IMR-90 (cell line): ENCODE measurements around the gene CRCP. TPM values are rescaled to one million over a fixed set of nuclear protein-coding genes. Genes with fewer than 3 reads are reported as not detected.

Experiments
- ATAC-seq: fragments of 200-7000 bp; cut with Tn5 transposase; 2 replicates; pipeline ENCODE4 v1.9.1; 2020; ENCODE audit warnings: low read depth, mild to moderate bottlenecking, moderate library complexity
- BruUV-seq: library from RNA; stranded (reverse); fragments of 400-500 nt; replicated peaks from 2 replicates; lab custom pipeline; 2021; lab: Mats Ljungman, UMichigan
- CTCF ChIA-PET: fragments of 300-600 bp; formaldehyde crosslinking; extraction: SDS; loops from one replicate; lab custom pipeline; 2021; ENCODE audit warnings: antibody characterized with exemption; lab: Yijun Ruan, JAX
- POLR2A ChIA-PET: fragments of 300-600 bp; sonication (Branson Sonifier 250); formaldehyde crosslinking; loops from one replicate; lab custom pipeline; 2022; ENCODE audit warnings: antibody characterized with exemption; ENCODE audit not compliant: unreplicated experiment; lab: Charles Lee
- DNase-seq: peaks from one replicate; pipeline ENCODE4 v3.0.0; 2013
- H2AFZ ChIP-seq: replicated peaks from 2 replicates; pipeline ENCODE3; 2013; ENCODE audit warnings: low read length, mild to moderate bottlenecking; ENCODE audit not compliant: poor library complexity
- H2AK5ac ChIP-seq: 2 replicates; pipeline ENCODE4 v1.6.1; 2013; ENCODE audit warnings: low read depth, low read length, inconsistent platforms
- H2AK9ac ChIP-seq: replicated peaks from 2 replicates; pipeline ENCODE3; 2013; ENCODE audit warnings: mild to moderate bottlenecking, low read depth, low read length, moderate library complexity; ENCODE audit not compliant: poor library complexity
- H2BK120ac ChIP-seq: 2 replicates; pipeline ENCODE4 v1.6.1; 2013; ENCODE audit warnings: low read depth, low read length, inconsistent platforms
- H2BK15ac ChIP-seq: 3 replicates; pipeline ENCODE4 v1.6.1; 2013; ENCODE audit warnings: low read depth, low read length, inconsistent platforms
- H2BK20ac ChIP-seq: 2 replicates; pipeline ENCODE4 v1.6.1; 2013; ENCODE audit warnings: low read depth, mild to moderate bottlenecking, inconsistent platforms, low read length, moderate library complexity
- H2BK5ac ChIP-seq: 2 replicates; pipeline ENCODE4 v1.6.1; 2013; ENCODE audit warnings: mild to moderate bottlenecking, low read depth, low read length, inconsistent platforms; ENCODE audit not compliant: poor library complexity, severe bottlenecking
- H3K14ac ChIP-seq: replicated peaks from 2 replicates; pipeline ENCODE4 v1.6.1; 2013; ENCODE audit warnings: low read depth, low read length, inconsistent platforms
- H3K18ac ChIP-seq: 2 replicates; pipeline ENCODE4 v1.6.1; 2013; ENCODE audit warnings: low read depth, low read length, control low read depth
- H3K23ac ChIP-seq: 2 replicates; pipeline ENCODE4 v1.6.1; 2013; ENCODE audit warnings: low read depth, low read length, inconsistent platforms
- H3K27ac ChIP-seq: 2 replicates; pipeline ENCODE4 v1.5.1; 2013; ENCODE audit warnings: mild to moderate bottlenecking, control low read depth, low read length; ENCODE audit not compliant: insufficient read depth
- H3K27me3 ChIP-seq: 2 replicates; pipeline ENCODE4 v1.6.1; 2013; ENCODE audit warnings: low read length; ENCODE audit not compliant: control insufficient read depth, insufficient read depth
- H3K36me3 ChIP-seq: 2 replicates; pipeline ENCODE4 v1.6.1; 2013; ENCODE audit warnings: low read length, mixed read lengths; ENCODE audit not compliant: control insufficient read depth, insufficient read depth
- H3K4ac ChIP-seq: 2 replicates; pipeline ENCODE4 v1.6.1; 2013; ENCODE audit warnings: low read depth, low read length, inconsistent platforms
- H3K4me1 ChIP-seq: 2 replicates; pipeline ENCODE4 v1.6.1; 2013; ENCODE audit warnings: low read length, mixed read lengths; ENCODE audit not compliant: control insufficient read depth, insufficient read depth
- H3K4me2 ChIP-seq: 2 replicates; pipeline ENCODE4 v1.6.1; 2013; ENCODE audit warnings: low read depth, mild to moderate bottlenecking, control low read depth, low read length, moderate library complexity
- H3K4me3 ChIP-seq: 2 replicates; pipeline ENCODE4 v1.5.1; 2013; ENCODE audit warnings: low read depth, mild to moderate bottlenecking, control low read depth, low read length, moderate library complexity; ENCODE audit not compliant: insufficient read depth
- H3K56ac ChIP-seq: 2 replicates; pipeline ENCODE4 v1.6.1; 2013; ENCODE audit warnings: low read length, inconsistent platforms; ENCODE audit not compliant: insufficient read depth; ENCODE audit errors: extremely low read depth
- H3K79me1 ChIP-seq, 2 experiments: 2 replicates each; pipeline ENCODE4 v1.6.1; 2013; ENCODE audit warnings: low read length in 2 of 2, inconsistent platforms in 1 of 2, low read depth in 1 of 2
- H3K9ac ChIP-seq: 2 replicates; pipeline ENCODE4 v1.6.1; 2013; ENCODE audit warnings: low read depth, low read length, control low read depth
- H3K9me1 ChIP-seq: 2 replicates; pipeline ENCODE4 v1.6.1; 2013; ENCODE audit warnings: low read length, inconsistent platforms; ENCODE audit not compliant: insufficient read depth
- H3K9me3 ChIP-seq: 2 replicates; pipeline ENCODE4 v1.6.1; 2013; ENCODE audit warnings: low read length; ENCODE audit not compliant: control insufficient read depth, insufficient read depth
- H4K20me1 ChIP-seq: 2 replicates; pipeline ENCODE4 v1.6.1; 2013; ENCODE audit warnings: low read length, inconsistent platforms; ENCODE audit not compliant: insufficient read depth
- H4K5ac ChIP-seq: 2 replicates; pipeline ENCODE4 v1.6.1; 2013; ENCODE audit warnings: mild to moderate bottlenecking, low read depth, low read length, control low read depth
- H4K8ac ChIP-seq, 2 experiments: 2 replicates each; pipeline ENCODE4 v1.6.1; 2013; ENCODE audit warnings: low read depth in 2 of 2, low read length in 2 of 2, control low read depth in 1 of 2, inconsistent platforms in 1 of 2
- H4K91ac ChIP-seq: 2 replicates; pipeline ENCODE4 v1.6.1; 2013; ENCODE audit warnings: low read depth, low read length, inconsistent platforms; ENCODE audit not compliant: insufficient read depth
- BHLHE40 ChIP-seq: fragments of 150-350 bp; IDR thresholded peaks from 2 replicates; pipeline ENCODE4 v1.6.1; 2016; ENCODE audit warnings: mild to moderate bottlenecking, low read depth, low read length
- FOS ChIP-seq: fragments of 150-350 bp; IDR thresholded peaks from 2 replicates; pipeline ENCODE4 v1.6.1; 2016; ENCODE audit warnings: low read depth, low read length
- MAZ ChIP-seq: IDR thresholded peaks from 2 replicates; pipeline ENCODE4 v1.6.1; 2012; ENCODE audit warnings: low read depth, mild to moderate bottlenecking, low read length, improper control_type of control experiment, moderate library complexity, borderline replicate concordance
- POLR2A ChIP-seq: IDR thresholded peaks from 2 replicates; pipeline ENCODE4 v1.6.1; 2012; ENCODE audit warnings: mild to moderate bottlenecking, low read depth, low read length
- RAD21 ChIP-seq: IDR thresholded peaks from 2 replicates; pipeline ENCODE4 v1.6.1; 2012; ENCODE audit warnings: low read length, improper control_type of control experiment
- RCOR1 ChIP-seq: IDR thresholded peaks from 2 replicates; pipeline ENCODE4 v1.6.1; 2012; ENCODE audit warnings: mild to moderate bottlenecking, low read length, improper control_type of control experiment; ENCODE audit not compliant: insufficient replicate concordance
- RFX5 ChIP-seq: IDR thresholded peaks from 2 replicates; pipeline ENCODE4 v1.8.0; 2012; ENCODE audit warnings: low read depth, mild to moderate bottlenecking, low read length, moderate library complexity
- WGBS, 2 experiments: methylation state at CpG; one replicate each; pipeline versions ENCODE4 v1.1.5 to v1.1.7; 2013; ENCODE audit warnings: missing lambda C conversion rate in 2 of 2; ENCODE audit not compliant: insufficient read length in 1 of 2; ENCODE audit errors: extremely low coverage in 2 of 2; 5-methylcytosine and 5-hydroxymethylcytosine counted together
- dilution Hi-C: fragments of 300-500 bp; cut with HindIII; formaldehyde crosslinking; loops from one replicate; pipeline ENCODE4 v1.14.3; 2018; ENCODE audit warnings: low sequenced_read_pairs; ENCODE audit not compliant: unreplicated experiment
- in situ Hi-C: fragments of 300-500 bp; cut with MboI; formaldehyde crosslinking; loops from 3 replicates; pipeline ENCODE4 v1.14.3; 2019; ENCODE audit warnings: low sequenced_read_pairs, inconsistent platforms, mixed read lengths
- intact Hi-C: fragments of 100-400 bp; cut with micrococcal nuclease; formaldehyde crosslinking; loops from 2 replicates; pipeline ENCODE4 v1.10.0; 2022
- polyA plus RNA-seq, 3 experiments: library from polyadenylated mRNA; depleted of rRNA; stranded (reverse); fragments of >200 nt; gene quantifications; 2 replicates each; pipeline ENCODE4 v1.2.3, GENCODE V29; 2012; ENCODE audit warnings: low replicate concordance in 1 of 3
- total RNA-seq: library from RNA; depleted of rRNA; stranded (reverse); fragments of >200 nt; gene quantifications from 2 replicates; pipeline ENCODE4 v1.2.3, GENCODE V29; 2012

The CRCP gene
- total and polyA plus RNA-seq, 2 of the 4 experiments (the other 2 are of a cell fraction), result 22.9 to 37.5 TPM

DNA sequence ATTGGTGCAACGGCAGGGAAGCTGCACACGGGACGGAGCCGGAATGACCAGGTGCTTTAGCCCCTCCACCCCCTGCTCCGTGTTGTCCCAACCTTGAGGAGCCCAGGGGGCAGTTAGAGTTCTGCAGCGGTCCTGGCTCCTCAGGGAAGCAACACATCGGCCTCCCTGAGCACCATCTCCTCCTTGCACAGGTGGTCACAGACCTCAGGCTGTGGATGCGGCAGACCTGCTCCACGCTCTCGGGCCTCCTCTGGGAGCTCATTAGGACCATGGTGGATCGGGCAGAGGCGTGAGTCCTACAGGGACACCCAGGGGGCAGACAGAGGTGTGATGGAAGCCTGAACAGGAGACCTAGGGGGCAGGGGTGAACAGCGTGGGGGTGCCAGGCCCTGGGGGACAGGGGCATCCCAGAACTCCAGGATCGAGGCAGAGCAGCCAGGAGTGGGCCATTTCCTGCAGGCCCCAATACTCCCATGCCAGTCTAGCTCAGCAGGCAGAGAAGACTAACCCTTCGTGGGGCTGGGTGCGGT is 31.7 kb upstream of the CRCP start:
- Histone ChIP-seq H4K5ac (no peak overlapping the region), H3K4ac (no peak overlapping the region), H3K36me3 (peaks cover 34% of the 10 kb centered on the region), H2BK15ac (no peak overlapping the region), H2AK9ac (no peak overlapping the region), H2AK5ac (no peak overlapping the region), H3K9me1 (peaks cover 5% of the 10 kb centered on the region; the same call in 1 of the 2 replicates), H4K91ac (no peak overlapping the region), H2AFZ (no peak overlapping the region), H3K4me1 (no peaks in the 10 kb centered on the region), H3K9ac (no peak overlapping the region), H2BK20ac (no peak overlapping the region), H2BK5ac (no peak overlapping the region), H3K79me1 (peaks cover 8 to 20% of the 10 kb centered on the region in 2 experiments), H3K27me3 (no peaks in the 10 kb centered on the region), H3K27ac (no peak overlapping the region), H3K56ac (no peak overlapping the region), H4K20me1 (peaks cover 4% of the 10 kb centered on the region; the same call in 1 of the 2 replicates), H3K4me3 (no peak overlapping the region), H3K23ac (no peak overlapping the region), H3K4me2 (no peak overlapping the region), H2BK120ac (no peak overlapping the region), H4K8ac (no peak overlapping the region), H3K14ac (no peak overlapping the region), H3K18ac (no peak overlapping the region), H3K9me3 (no peaks in the 10 kb centered on the region)
- in situ Hi-C loops (no loop called here), intact Hi-C loops (no loop called here), dilution Hi-C loops (no loop called here)
- CTCF ChIA-PET, result no interaction called here
- POLR2A ChIA-PET, result no interaction called here
- DNase-seq (no peak), ATAC-seq (no peak)
- WGBS, 2 experiments, result no CpG with 5 or more reads among the region's 16 CpGs
- no TSS peak for BruUV-seq
- no peak for TF ChIP-seq RCOR1
- no peak for TF ChIP-seq BHLHE40
- no peak for TF ChIP-seq POLR2A
- TF ChIP-seq RFX5, result no peak
- no peak for TF ChIP-seq FOS
- TF ChIP-seq RAD21, result no peak
- no peak for TF ChIP-seq MAZ
